ENCODE results near the gene TBC1D1.

The TBC1D1 gene

DNA sequence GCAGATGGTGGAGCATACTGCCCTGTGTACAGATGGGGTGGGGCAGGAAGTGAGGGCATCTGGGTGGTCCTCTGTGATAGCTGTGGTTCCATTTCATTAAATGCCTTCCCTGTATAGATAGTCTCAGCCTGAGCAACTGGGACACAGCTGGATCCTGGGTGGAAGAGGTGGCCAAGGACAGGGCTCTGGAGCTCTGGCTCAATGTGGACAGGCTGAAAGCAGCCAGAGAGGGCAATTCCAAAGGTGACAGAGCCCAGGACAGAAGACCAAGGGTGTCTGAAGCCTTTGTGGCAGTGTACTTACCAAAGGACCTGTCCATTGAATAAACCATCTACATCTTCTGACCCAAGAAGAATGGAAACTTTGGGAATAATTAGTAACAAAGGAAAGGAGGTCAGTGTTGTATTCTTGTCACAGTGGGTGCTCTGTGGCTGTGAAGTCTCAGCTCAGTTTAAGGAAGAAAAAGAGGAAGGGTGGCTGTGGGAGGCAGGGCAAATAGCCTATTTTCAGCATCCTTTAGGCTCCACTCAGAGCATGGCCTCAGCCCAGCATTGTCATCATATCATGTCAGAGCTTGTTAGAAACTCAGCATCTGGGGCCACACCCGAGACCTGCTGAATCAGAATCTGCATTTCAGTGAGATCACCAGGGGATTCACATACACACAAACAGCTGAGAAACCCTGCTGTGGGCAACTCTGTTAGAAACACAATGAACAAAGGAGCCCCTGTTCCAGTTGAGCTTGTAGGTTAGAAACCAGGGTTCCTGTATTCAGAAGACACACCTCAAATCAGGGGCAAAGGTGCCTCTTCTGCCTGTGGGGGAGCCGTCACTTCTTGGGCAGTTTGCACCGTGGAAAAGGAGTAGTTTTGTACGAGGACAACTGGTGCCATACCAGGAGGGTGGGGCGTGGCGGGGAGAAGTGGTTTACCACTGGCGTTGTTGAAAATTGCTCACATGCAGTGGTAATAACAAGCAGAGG lies 237.9 kb downstream of the TBC1D1 start:
- H3K4me1 ChIP-seq: no peaks in the 10 kb centered on the region
- H3K27me3 ChIP-seq (ENCODE audit: low read depth): no peaks in the 10 kb centered on the region
- no peak for DNase-seq (ENCODE audit: low spot score in 2 of 2)
- H3K4me3 ChIP-seq: no peak overlapping the region
- peaks cover 12% of the 10 kb centered on the region; the same call in 1 of the 2 replicates for H3K36me3 ChIP-seq (replicated peaks)
- in situ Hi-C loops (cut with MboI; ENCODE audit: low sequenced_read_pairs): no loop called here
- H3K9me3 ChIP-seq: no peaks in the 10 kb centered on the region

DNA sequence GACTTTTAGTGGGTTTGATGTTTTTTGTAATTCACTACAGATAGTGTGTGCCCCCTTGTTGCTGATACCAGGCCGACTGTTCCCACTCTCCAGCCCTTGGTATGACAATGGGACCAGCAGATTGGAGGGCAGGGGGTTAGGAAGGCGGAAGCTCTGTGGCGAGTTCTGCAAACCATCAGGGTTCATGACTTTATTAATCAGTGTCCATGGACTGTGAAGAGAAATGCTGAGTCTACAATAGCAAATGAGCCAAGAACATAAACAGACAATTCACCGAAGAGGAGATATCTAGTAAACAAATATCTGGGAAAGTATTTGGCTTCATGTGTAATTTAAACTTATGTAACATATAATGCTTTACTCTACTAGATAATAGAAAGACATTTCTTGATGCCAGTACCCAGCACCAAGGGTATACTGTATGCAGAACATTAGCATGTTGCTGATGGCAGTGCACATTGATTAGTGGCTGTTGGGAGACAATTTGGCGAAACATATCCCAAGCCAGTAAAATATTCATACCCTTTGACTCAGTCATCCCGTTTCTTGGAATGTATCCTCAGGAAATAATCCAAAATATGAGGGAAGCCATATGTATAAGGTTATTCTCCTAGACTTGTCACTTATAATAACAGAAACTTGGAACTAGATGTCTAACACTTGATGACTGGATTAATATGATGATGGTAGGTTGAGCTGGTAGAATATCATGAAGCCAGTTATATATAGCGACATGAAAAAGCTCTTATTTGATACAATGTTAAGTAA lies 238.8 kb downstream of the TBC1D1 start:
- no peak for DNase-seq (ENCODE audit: low spot score in 2 of 2)
- H3K4me1 ChIP-seq: no peaks in the 10 kb centered on the region
- no peaks in the 10 kb centered on the region for H3K9me3 ChIP-seq
- in situ Hi-C loops (cut with MboI; ENCODE audit: low sequenced_read_pairs): no loop called here
- H3K27me3 ChIP-seq (ENCODE audit: low read depth): no peaks in the 10 kb centered on the region
- H3K4me3 ChIP-seq: no peak overlapping the region
- H3K36me3 ChIP-seq (replicated peaks): peaks cover 12% of the 10 kb centered on the region; the same call in 1 of the 2 replicates

DNA sequence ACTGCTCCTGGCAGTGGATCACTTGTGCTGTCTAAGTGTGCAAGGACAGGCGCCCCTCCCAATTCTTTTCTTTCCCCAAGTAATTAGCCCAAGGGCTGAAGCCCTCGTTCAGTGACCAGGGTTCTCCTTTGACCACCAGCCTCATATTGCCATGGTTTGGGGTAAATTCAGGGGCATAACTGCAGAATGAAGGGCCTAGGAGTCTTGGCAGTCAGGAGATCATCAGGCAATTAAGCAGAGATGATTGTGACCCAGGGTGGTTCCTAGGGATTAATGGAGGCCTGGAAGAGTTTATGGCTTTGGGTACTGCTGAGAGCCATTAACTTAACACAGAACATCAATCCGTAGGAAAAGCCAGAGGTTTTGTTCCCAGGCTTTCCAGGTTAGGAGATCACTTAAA lies 240.0 kb downstream of the TBC1D1 start:
- no peak for DNase-seq (ENCODE audit: low spot score in 2 of 2)
- Histone ChIP-seq H3K36me3 (replicated peaks) (peaks cover 10% of the 10 kb centered on the region; the same call in 1 of the 2 replicates), H3K4me1 (no peaks in the 10 kb centered on the region), H3K27me3 (ENCODE audit: low read depth) (no peaks in the 10 kb centered on the region), H3K4me3 (no peak overlapping the region), H3K9me3 (no peaks in the 10 kb centered on the region)
- in situ Hi-C loops (cut with MboI; ENCODE audit: low sequenced_read_pairs): no loop called here

DNA sequence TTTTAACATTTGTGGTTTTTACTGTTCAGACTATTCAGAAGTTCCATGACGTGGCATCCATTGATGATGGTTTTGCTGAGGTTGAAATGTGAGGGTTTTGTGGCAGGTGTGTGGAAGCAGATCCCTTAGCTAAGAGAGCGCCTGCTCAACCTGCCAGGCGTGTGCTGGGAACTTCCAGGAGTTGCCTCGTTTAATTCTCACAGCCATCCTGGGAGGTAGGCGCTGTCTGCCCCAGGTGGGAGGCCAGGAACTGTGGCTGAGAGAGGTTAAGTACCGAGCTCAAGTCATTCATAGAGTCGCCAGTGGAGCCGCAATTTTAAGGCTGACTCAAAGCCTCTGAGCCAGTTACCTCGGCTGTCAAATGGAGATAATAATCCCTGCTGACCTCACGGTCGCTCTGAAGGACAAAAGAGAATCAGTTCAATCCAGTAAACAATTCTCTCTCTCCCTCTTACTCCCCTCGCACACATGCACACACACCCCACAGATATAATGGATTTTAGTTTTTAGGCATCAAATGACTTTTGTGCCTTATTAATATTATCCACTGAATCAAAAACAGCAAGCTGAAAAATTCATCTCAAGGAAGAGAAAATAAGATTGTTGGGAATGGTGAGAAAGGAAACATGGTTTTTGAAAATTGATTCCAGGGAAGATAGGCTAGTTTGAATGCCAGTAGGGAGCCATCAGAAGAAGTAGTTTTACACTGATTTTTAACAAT lies 240.6 kb downstream of the TBC1D1 start:
- H3K36me3 ChIP-seq (replicated peaks): peaks cover 10% of the 10 kb centered on the region; the same call in 1 of the 2 replicates
- H3K4me3 ChIP-seq: no peak overlapping the region
- H3K27me3 ChIP-seq (ENCODE audit: low read depth): no peaks in the 10 kb centered on the region
- no peaks in the 10 kb centered on the region for H3K9me3 ChIP-seq
- no peaks in the 10 kb centered on the region for H3K4me1 ChIP-seq
- in situ Hi-C loops (cut with MboI; ENCODE audit: low sequenced_read_pairs): no loop called here
- DNase-seq (ENCODE audit: low spot score in 2 of 2): peak in 1 of 2 experiments; percentile 12

GRCh38 chr4:38132107-38132673 lies 241.3 kb downstream of the TBC1D1 start:
- Histone ChIP-seq H3K4me1 (no peaks in the 10 kb centered on the region), H3K27me3 (ENCODE audit: low read depth) (no peaks in the 10 kb centered on the region), H3K4me3 (no peak overlapping the region), H3K9me3 (no peaks in the 10 kb centered on the region), H3K36me3 (replicated peaks) (peaks cover 10% of the 10 kb centered on the region; the same call in 1 of the 2 replicates)
- in situ Hi-C loops (cut with MboI; ENCODE audit: low sequenced_read_pairs): no loop called here
- DNase-seq (ENCODE audit: low spot score in 2 of 2): no peak

DNA sequence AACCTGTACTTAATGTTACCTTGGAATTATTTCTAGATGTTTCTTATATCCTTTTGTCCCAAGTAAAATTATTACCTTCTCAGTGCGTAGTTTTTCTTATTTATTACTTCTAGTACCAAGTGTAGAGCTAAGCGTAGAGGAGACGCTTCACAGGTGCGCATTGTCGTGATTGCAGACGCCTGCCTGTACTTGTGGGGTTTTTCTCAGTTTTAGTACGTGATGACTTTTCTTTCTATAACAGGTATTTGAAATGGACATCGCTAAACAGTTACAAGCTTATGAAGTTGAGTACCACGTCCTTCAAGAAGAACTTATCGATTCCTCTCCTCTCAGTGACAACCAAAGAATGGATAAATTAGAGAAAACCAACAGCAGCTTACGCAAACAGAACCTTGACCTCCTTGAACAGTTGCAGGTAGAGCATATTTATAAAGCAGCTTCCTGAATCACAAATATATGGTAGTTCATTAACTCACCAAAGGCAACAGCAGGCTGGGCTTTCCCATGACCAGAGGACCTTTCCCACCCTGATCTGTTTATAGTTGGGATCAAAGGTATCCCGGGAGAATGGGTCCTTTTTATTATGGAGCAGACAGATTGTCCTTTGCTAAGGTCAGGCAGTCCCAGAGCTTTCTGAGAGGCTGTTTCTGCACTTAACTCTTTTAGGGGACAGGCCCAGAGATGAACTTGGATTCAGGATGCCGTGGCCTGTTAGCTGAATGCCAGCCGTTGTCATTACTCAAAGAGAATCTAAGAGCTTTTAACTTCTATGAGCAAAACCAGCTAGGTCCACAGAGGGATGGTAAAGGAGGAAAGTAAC lies 242.2 kb downstream of the TBC1D1 start:
- no peaks in the 10 kb centered on the region for H3K4me1 ChIP-seq
- no peak for DNase-seq (ENCODE audit: low spot score in 2 of 2)
- H3K27me3 ChIP-seq (ENCODE audit: low read depth): no peaks in the 10 kb centered on the region
- no peak overlapping the region for H3K4me3 ChIP-seq
- peaks cover 10% of the 10 kb centered on the region; the same call in 1 of the 2 replicates for H3K36me3 ChIP-seq (replicated peaks)
- H3K9me3 ChIP-seq: no peaks in the 10 kb centered on the region
- in situ Hi-C loops (cut with MboI; ENCODE audit: low sequenced_read_pairs): no loop called here

DNA sequence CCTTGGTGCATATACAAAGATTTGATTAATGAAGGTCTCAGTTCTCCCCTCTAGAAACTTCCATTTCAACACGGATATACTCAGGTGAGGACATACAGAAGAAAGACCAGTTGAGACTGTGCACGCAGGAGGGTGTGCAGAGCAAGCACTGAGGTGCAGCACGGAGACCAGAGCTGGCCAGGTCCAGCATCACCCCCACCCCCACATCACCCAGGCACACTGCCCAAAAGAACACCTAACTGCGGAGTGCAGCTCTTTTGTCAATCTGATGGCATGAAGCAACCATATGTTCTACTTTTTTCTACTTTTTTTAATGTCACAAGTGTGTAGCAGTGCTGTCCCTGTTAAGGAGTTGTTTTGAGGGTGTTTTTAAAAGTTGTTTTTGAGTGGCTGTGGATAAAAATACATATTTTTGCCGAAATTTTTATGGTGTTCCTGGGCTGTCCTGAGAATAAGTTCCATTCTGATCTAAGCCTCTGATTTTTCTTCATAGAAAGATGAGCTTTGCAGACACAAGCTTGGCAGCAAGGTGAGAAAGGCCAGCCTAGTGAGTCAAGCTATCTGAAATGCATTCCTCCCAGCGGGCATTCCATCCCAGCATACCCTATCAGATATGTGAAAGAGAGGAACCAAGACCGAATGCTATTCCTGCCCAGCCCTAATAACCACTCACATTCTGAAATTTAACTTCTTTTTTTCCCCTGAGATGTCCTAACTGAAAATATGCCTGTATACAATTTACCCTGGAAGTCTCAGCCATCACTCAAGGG lies 243.0 kb downstream of the TBC1D1 start:
- no peaks in the 10 kb centered on the region for H3K9me3 ChIP-seq
- no peaks in the 10 kb centered on the region for H3K4me1 ChIP-seq
- H3K4me3 ChIP-seq: no peak overlapping the region
- in situ Hi-C loops (cut with MboI; ENCODE audit: low sequenced_read_pairs): no loop called here
- no peaks in the 10 kb centered on the region for H3K27me3 ChIP-seq (ENCODE audit: low read depth)
- no peak for DNase-seq (ENCODE audit: low spot score in 2 of 2)
- H3K36me3 ChIP-seq (replicated peaks): peaks cover 10% of the 10 kb centered on the region; the same call in 1 of the 2 replicates

DNA sequence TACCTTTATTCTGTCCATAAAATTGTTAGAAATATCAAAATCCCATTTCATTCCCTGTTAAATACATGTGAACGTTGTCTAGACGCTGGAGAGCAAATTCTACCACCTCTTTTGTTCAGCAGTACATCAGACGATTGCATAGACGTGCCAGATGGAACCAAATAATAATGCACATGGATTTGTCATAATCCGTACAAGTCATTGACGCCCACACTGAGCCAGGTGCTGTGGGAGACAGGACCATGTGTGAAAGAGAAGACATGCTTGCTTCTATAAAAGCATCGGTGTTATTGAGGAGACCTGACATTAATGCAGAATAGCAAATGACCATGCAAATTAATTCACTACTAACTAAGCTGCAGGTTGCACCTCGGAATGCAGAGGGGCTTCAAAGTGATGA lies 244.3 kb downstream of the TBC1D1 start:
- in situ Hi-C loops (cut with MboI; ENCODE audit: low sequenced_read_pairs): no loop called here
- H3K4me1 ChIP-seq: no peaks in the 10 kb centered on the region
- H3K9me3 ChIP-seq: no peaks in the 10 kb centered on the region
- H3K27me3 ChIP-seq (ENCODE audit: low read depth): no peaks in the 10 kb centered on the region
- H3K36me3 ChIP-seq (replicated peaks): peaks cover 10% of the 10 kb centered on the region
- no peak for DNase-seq (ENCODE audit: low spot score in 2 of 2)
- H3K4me3 ChIP-seq: no peak overlapping the region

DNA sequence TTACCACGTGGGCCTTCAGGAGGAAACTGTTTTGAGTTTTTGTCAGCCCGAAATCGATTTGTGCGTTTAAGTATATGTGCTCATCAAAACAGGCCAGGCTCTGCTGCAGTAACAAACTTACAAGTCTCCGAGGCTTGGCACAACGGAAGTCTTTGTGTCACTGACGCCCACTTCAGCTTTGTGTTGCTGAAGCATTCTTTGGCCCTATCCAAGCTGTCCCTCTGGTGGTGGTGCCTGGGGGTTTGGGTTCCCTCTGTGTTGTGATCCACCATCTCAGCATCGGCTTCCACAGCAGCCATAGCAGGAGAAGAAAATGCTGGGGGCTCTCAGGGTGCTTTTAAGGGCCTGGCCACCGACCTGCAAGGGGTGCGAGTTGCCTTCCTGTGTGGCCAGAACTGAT lies 245.7 kb downstream of the TBC1D1 start:
- DNase-seq (ENCODE audit: low spot score in 2 of 2): no peak
- no peak overlapping the region for H3K4me3 ChIP-seq
- H3K36me3 ChIP-seq (replicated peaks): peaks cover 10% of the 10 kb centered on the region
- H3K27me3 ChIP-seq (ENCODE audit: low read depth): no peaks in the 10 kb centered on the region
- no peaks in the 10 kb centered on the region for H3K4me1 ChIP-seq
- in situ Hi-C loops (cut with MboI; ENCODE audit: low sequenced_read_pairs): no loop called here
- no peaks in the 10 kb centered on the region for H3K9me3 ChIP-seq

- in situ Hi-C loops (cut with MboI; ENCODE audit: low sequenced_read_pairs): no loop called here
- Histone ChIP-seq H3K27me3 (ENCODE audit: low read depth) (no peaks in the 10 kb centered on the region), H3K36me3 (replicated peaks) (peaks cover 10% of the 10 kb centered on the region), H3K4me3 (no peak overlapping the region), H3K9me3 (no peaks in the 10 kb centered on the region), H3K4me1 (no peaks in the 10 kb centered on the region)
- DNase-seq (ENCODE audit: low spot score in 2 of 2): no peak
Measured at GRCh38 chr4:38137080-38137479, 246.2 kb downstream of the TBC1D1 start.

GRCh38 chr4:38138363-38138762 lies 247.5 kb downstream of the TBC1D1 start:
- peaks cover 4% of the 10 kb centered on the region for H3K36me3 ChIP-seq (replicated peaks)
- no peak overlapping the region for H3K4me3 ChIP-seq
- no peak for DNase-seq (ENCODE audit: low spot score in 2 of 2)
- in situ Hi-C loops (cut with MboI; ENCODE audit: low sequenced_read_pairs): no loop called here
- no peaks in the 10 kb centered on the region for H3K27me3 ChIP-seq (ENCODE audit: low read depth)
- H3K4me1 ChIP-seq: no peaks in the 10 kb centered on the region
- H3K9me3 ChIP-seq: no peaks in the 10 kb centered on the region

GRCh38 chr4:38139187-38139586 lies 248.3 kb downstream of the TBC1D1 start:
- H3K4me3 ChIP-seq: no peak overlapping the region
- no peak for DNase-seq (ENCODE audit: low spot score in 2 of 2)
- no peaks in the 10 kb centered on the region for H3K27me3 ChIP-seq (ENCODE audit: low read depth)
- no peaks in the 10 kb centered on the region for H3K4me1 ChIP-seq
- in situ Hi-C loops (cut with MboI; ENCODE audit: low sequenced_read_pairs): no loop called here
- no peaks in the 10 kb centered on the region for H3K9me3 ChIP-seq
- no peaks in the 10 kb centered on the region; the same call in 1 of the 2 replicates for H3K36me3 ChIP-seq (replicated peaks)

All from HAP-1 (cell line).